Measurements from ENCODE around the gene BMP10. TPM values are rescaled to one million over a fixed set of nuclear protein-coding genes. Genes with fewer than 3 reads are reported as not detected.
"Not testable (repeated sequence)": the region's sequence is repeated elsewhere in the genome, so short reads cannot be mapped to it uniquely, and the experiment has no call there.

BMP10 gene
- total RNA-seq, 2 donors from 2014 or later: not detected

GRCh38 chr2:68901561-68901960, 30.4 kb upstream of the BMP10 start:
- no peak for DNase-seq
- ATAC-seq: no peak
- intact Hi-C loops (cut with DNase I, micrococcal nuclease): no loop called here

GRCh38 chr2:68901199-68901514, 30.0 kb upstream of the BMP10 start:
- ATAC-seq (no peak), DNase-seq (no peak)
- intact Hi-C loops (cut with DNase I, micrococcal nuclease): no loop called here

- intact Hi-C loops (cut with DNase I, micrococcal nuclease): no loop called here
- ATAC-seq: no peak
- DNase-seq: no peak
Observed at GRCh38 chr2:68900496-68901198, 29.4 kb upstream of the BMP10 start.

GRCh38 chr2:68895981-68896380, 24.8 kb upstream of the BMP10 start:
- ATAC-seq; DNase-seq; intact Hi-C loops (cut with DNase I, micrococcal nuclease): not testable (repeated sequence)

- ATAC-seq: no peak
- intact Hi-C loops (cut with DNase I, micrococcal nuclease): no loop called here
- no peak for DNase-seq
Observed at GRCh38 chr2:68889500-68889899, 18.3 kb upstream of the BMP10 start.

GRCh38 chr2:68889021-68889420, 17.8 kb upstream of the BMP10 start:
- DNase-seq (no peak), ATAC-seq (no peak)
- intact Hi-C loops (cut with DNase I, micrococcal nuclease): no loop called here

- DNase-seq: no peak
- no peak for ATAC-seq
- intact Hi-C loops (cut with DNase I, micrococcal nuclease): no loop called here
Observed at GRCh38 chr2:68888038-68888704, 17.0 kb upstream of the BMP10 start.

GRCh38 chr2:68885811-68886075, 14.5 kb upstream of the BMP10 start:
- intact Hi-C loops (cut with DNase I, micrococcal nuclease): no loop called here
- DNase-seq (no peak), ATAC-seq (no peak)

- intact Hi-C loops (cut with DNase I, micrococcal nuclease): no loop called here
- ATAC-seq (no peak), DNase-seq (no peak)
Observed at GRCh38 chr2:68885074-68885810, 14.0 kb upstream of the BMP10 start.

- ATAC-seq (no peak), DNase-seq (no peak)
- intact Hi-C loops (cut with DNase I, micrococcal nuclease): no loop called here
Observed at GRCh38 chr2:68880213-68880612, 9.0 kb upstream of the BMP10 start.

GRCh38 chr2:68879296-68879695, 8.1 kb upstream of the BMP10 start:
- ATAC-seq: no peak
- intact Hi-C loops (cut with DNase I, micrococcal nuclease): no loop called here

GRCh38 chr2:68878753-68879152, 7.6 kb upstream of the BMP10 start:
- intact Hi-C loops (cut with DNase I, micrococcal nuclease): no loop called here
- no peak for ATAC-seq
- no peak for DNase-seq

More at GRCh38 chr2:68879296-68879695, 8.1 kb upstream of the BMP10 start:
- DNase-seq: no peak

- ATAC-seq: no peak
- DNase-seq: no peak
- intact Hi-C loops (cut with DNase I, micrococcal nuclease): no loop called here
Observed at GRCh38 chr2:68878071-68878711, 7.0 kb upstream of the BMP10 start.

- intact Hi-C loops (cut with DNase I, micrococcal nuclease): no loop called here
- no peak for DNase-seq
- no peak for ATAC-seq
Observed at GRCh38 chr2:68877079-68877772, 6.0 kb upstream of the BMP10 start.

- DNase-seq (no peak), ATAC-seq (no peak)
- intact Hi-C loops (cut with DNase I, micrococcal nuclease): no loop called here
Observed at GRCh38 chr2:68870215-68870614, 982 bp downstream of the BMP10 start.

GRCh38 chr2:68865108-68865507, 6.1 kb downstream of the BMP10 start:
- intact Hi-C loops (cut with DNase I, micrococcal nuclease): no loop called here
- DNase-seq (no peak), ATAC-seq (no peak)

- intact Hi-C loops (cut with DNase I, micrococcal nuclease): no loop called here
- ATAC-seq (no peak), DNase-seq (no peak)
Observed at GRCh38 chr2:68863996-68864395, 7.2 kb downstream of the BMP10 start.

- DNase-seq: no peak
- ATAC-seq: no peak
Observed at GRCh38 chr2:68862889-68863288, 8.3 kb downstream of the BMP10 start.

GRCh38 chr2:68861330-68861729, 9.9 kb downstream of the BMP10 start:
- no peak for DNase-seq
- intact Hi-C loops (cut with DNase I, micrococcal nuclease): no loop called here
- no peak for ATAC-seq

More at GRCh38 chr2:68862889-68863288, 8.3 kb downstream of the BMP10 start:
- intact Hi-C loops (cut with DNase I, micrococcal nuclease): no loop called here
